IMR-90 (cell line): ENCODE measurements around the gene NKX6-2.

Source experiments
- CEBPB ChIP-seq: IDR thresholded peaks from 2 replicates; pipeline ENCODE4 v1.6.1; 2012; ENCODE audit warnings: low read depth, low read length, improper control_type of control experiment
- POLR2A ChIP-seq: IDR thresholded peaks from 2 replicates; pipeline ENCODE4 v1.6.1; 2012; ENCODE audit warnings: mild to moderate bottlenecking, low read depth, low read length
- RAD21 ChIP-seq: IDR thresholded peaks from 2 replicates; pipeline ENCODE4 v1.6.1; 2012; ENCODE audit warnings: low read length, improper control_type of control experiment
- RFX5 ChIP-seq: IDR thresholded peaks from 2 replicates; pipeline ENCODE4 v1.8.0; 2012; ENCODE audit warnings: low read depth, mild to moderate bottlenecking, low read length, moderate library complexity
- TF ChIP-seq, protein P1 (sequence below): conservative IDR thresholded peaks from 2 replicates; pipeline ENCODE4 v1.5.1; 2012; ENCODE audit warnings: mild to moderate bottlenecking, low read depth, low read length, improper control_type of control experiment
- TF ChIP-seq, protein P2 (sequence below): fragments of 150-350 bp; IDR thresholded peaks from 2 replicates; pipeline ENCODE4 v1.6.1; 2017; ENCODE audit warnings: mild to moderate bottlenecking, antibody characterized with exemption, low read length, low read depth

DNA sequence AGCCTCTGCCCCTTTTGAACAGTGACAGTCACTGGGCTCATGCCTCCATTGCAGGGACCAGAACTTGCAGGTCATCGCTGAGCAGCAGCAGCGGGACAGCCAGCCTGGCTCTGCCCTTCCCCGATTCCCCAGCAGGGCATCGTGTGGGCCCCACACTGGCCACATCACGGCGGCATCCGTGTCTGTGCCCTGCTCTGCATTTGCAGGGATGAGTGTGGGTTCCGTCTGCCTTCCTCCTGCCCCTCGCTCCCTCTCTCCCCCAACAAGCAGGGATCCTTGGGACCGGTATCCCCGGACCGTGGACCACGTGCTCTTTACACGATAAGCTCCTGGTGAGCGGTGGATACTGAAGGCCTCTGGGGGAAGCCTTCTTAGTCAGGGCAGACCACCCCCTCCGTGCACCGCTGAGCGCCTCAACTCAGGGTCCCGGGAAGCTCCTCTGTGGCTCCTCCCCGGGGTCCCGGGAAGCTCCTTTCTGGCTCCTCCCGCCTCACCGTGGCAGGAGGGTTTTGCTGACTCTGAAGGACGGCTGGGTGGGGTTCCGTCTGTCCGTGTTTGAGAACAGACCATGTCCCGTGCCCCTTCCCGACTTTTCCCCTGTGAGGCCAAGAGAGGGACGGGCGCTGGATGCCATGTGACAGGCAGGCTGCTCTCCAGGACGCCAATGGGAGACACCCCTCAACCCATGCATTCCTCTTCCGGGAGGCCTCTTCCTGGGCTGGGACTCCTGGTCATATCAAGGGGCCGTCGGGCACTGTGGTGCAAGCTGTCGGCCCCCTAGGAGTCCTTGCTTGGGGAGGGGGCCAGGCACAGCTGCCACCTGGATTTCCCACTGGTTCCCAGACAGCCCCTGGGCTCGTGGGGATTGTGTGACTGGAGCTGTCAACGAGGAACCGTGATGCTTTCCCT, 23.5 kb upstream of the NKX6-2 start:
- TF ChIP-seq, protein P1, sequence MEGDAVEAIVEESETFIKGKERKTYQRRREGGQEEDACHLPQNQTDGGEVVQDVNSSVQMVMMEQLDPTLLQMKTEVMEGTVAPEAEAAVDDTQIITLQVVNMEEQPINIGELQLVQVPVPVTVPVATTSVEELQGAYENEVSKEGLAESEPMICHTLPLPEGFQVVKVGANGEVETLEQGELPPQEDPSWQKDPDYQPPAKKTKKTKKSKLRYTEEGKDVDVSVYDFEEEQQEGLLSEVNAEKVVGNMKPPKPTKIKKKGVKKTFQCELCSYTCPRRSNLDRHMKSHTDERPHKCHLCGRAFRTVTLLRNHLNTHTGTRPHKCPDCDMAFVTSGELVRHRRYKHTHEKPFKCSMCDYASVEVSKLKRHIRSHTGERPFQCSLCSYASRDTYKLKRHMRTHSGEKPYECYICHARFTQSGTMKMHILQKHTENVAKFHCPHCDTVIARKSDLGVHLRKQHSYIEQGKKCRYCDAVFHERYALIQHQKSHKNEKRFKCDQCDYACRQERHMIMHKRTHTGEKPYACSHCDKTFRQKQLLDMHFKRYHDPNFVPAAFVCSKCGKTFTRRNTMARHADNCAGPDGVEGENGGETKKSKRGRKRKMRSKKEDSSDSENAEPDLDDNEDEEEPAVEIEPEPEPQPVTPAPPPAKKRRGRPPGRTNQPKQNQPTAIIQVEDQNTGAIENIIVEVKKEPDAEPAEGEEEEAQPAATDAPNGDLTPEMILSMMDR = no peak
- TF ChIP-seq POLR2A = no peak
- TF ChIP-seq RFX5 = no peak
- TF ChIP-seq CEBPB = no peak
- TF ChIP-seq, protein P2, sequence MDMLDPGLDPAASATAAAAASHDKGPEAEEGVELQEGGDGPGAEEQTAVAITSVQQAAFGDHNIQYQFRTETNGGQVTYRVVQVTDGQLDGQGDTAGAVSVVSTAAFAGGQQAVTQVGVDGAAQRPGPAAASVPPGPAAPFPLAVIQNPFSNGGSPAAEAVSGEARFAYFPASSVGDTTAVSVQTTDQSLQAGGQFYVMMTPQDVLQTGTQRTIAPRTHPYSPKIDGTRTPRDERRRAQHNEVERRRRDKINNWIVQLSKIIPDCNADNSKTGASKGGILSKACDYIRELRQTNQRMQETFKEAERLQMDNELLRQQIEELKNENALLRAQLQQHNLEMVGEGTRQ = no peak
- no peak for TF ChIP-seq RAD21
